ENCODE data around the gene MVK. TPM values are rescaled to one million over a fixed set of nuclear protein-coding genes. Genes with fewer than 3 reads are reported as not detected.

MVK gene
- polyA plus RNA-seq, 4 donors: 15.1 to 36.4 (median 16.1) TPM

DNA sequence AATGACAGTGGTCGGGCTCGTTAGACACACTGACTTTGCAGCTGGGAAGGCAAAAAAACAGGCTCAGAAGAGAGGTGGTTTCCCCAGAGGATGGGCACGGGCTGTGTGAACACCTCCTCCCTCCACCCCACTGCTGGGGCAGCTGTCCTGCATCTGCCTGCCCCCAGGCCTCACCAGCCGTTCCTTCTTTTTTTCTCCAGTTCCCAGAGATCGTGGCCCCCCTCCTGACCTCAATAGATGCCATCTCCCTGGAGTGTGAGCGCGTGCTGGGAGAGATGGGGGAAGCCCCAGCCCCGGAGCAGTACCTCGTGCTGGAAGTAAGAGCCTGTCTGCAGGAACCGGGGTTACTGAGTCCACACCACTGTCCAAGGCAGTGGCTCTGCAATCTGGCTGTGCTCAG, 17.4 kb downstream of the MVK start:
- H3K36me3 ChIP-seq (ENCODE audit: control insufficient read depth in 3 of 3, insufficient read depth in 2 of 3, low read depth in 1 of 3, low read length in 3 of 3): peaks cover 3 to 84% (median 5%) of the 10 kb centered on the region in 3 donors
- DNase-seq: no peak
- FAIRE-seq: no peak
- H3K27ac ChIP-seq (ENCODE audit: low read depth in 1 of 3, low read length in 2 of 3): no peak overlapping the region
- no peaks in the 10 kb centered on the region for H3K27me3 ChIP-seq (ENCODE audit: control insufficient read depth in 3 of 3, insufficient read depth in 3 of 3, low read length in 3 of 3)
- no peaks in the 10 kb centered on the region for H3K9me3 ChIP-seq (ENCODE audit: control insufficient read depth in 2 of 2, insufficient read depth in 1 of 2, low read depth in 1 of 2, low read length in 1 of 2)
- peaks cover 0 to 20% (median 2%) of the 10 kb centered on the region in 3 donors for H3K4me1 ChIP-seq (ENCODE audit: control insufficient read depth in 3 of 3, insufficient read depth in 2 of 3, low read depth in 1 of 3, low read length in 2 of 3)
- no peak overlapping the region for H3K4me3 ChIP-seq (ENCODE audit: low read depth in 1 of 3, low read length in 3 of 3)
- 84 to 92% (median 90%) methylated on average over 10 of the region's 10 CpGs for WGBS, 3 donors

DNA sequence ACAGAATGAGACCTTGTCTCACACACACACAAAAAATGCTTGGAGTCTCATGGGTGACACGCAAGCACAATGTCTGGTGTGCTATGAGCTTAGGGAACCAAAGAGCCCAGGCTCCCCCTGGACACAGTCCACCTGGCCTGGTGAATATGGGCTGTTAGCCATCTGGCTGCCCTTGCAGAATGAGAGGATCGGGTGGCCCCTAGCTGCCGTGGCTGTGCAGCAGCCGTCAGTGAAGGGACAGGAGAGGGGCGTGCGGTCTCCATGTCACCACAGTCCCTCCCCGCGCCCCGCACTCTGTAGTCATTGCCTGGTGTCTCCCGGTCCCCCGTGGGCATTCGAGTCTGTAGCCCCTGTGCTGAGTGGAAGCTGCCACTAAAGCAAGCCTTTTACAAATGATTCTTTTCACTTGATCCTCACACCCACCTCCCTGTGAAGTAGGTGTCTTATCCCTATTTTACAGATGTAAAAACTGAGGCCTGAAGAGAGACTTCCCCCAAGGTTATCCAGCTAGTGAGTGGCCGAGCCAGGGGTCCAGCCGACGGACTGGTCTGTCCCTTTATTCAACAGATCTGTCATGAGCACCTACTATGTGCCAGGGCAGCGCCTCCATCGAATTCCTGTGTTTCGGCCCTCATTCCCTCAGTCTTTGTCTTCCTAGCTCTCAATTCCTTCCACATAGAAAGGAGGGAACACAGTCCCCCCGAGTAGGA, 18.8 kb downstream of the MVK start:
- no peaks in the 10 kb centered on the region for H3K9me3 ChIP-seq (ENCODE audit: control insufficient read depth in 2 of 2, insufficient read depth in 1 of 2, low read depth in 1 of 2, low read length in 1 of 2)
- peaks cover 0 to 84% (median 5%) of the 10 kb centered on the region in 3 donors for H3K36me3 ChIP-seq (ENCODE audit: control insufficient read depth in 3 of 3, insufficient read depth in 2 of 3, low read depth in 1 of 3, low read length in 3 of 3)
- H3K4me3 ChIP-seq (ENCODE audit: low read depth in 1 of 3, low read length in 3 of 3): no peak overlapping the region
- no peak overlapping the region for H3K27ac ChIP-seq (ENCODE audit: low read depth in 1 of 3, low read length in 2 of 3)
- no peaks in the 10 kb centered on the region for H3K27me3 ChIP-seq (ENCODE audit: control insufficient read depth in 3 of 3, insufficient read depth in 3 of 3, low read length in 3 of 3)
- FAIRE-seq: no peak
- peaks cover 0 to 11% (median 2%) of the 10 kb centered on the region in 3 donors for H3K4me1 ChIP-seq (ENCODE audit: control insufficient read depth in 3 of 3, insufficient read depth in 2 of 3, low read depth in 1 of 3, low read length in 2 of 3)
- 90 to 95% (median 94%) methylated on average over 17 to 19 of the region's 19 CpGs for WGBS, 3 donors
- DNase-seq: no peak

DNA sequence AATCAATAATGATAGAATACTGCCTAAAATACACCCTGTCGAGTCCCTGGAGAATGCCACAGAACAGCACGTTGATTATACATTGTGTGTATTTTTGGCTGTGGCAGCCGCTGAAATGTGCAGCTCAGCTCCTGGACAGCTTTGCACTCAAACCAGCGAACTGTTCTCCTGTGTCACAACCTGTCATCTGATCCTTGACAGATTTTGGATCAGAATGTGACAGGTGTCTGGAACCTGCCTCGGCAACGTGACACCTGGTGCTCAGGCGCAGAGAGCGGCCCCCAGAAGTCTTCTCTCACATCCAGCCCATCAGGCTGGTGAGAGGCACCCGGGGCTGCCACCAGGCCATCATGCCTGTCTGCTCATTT, 19.3 kb downstream of the MVK start:
- FAIRE-seq: no peak
- Histone ChIP-seq H3K27ac (ENCODE audit: low read depth in 1 of 3, low read length in 2 of 3) (no peak overlapping the region), H3K27me3 (ENCODE audit: control insufficient read depth in 3 of 3, insufficient read depth in 3 of 3, low read length in 3 of 3) (no peaks in the 10 kb centered on the region), H3K4me3 (ENCODE audit: low read depth in 1 of 3, low read length in 3 of 3) (no peak overlapping the region), H3K4me1 (ENCODE audit: control insufficient read depth in 3 of 3, insufficient read depth in 2 of 3, low read depth in 1 of 3, low read length in 2 of 3) (peaks cover 0 to 12% (median 2%) of the 10 kb centered on the region in 3 donors), H3K36me3 (ENCODE audit: control insufficient read depth in 3 of 3, insufficient read depth in 2 of 3, low read depth in 1 of 3, low read length in 3 of 3) (peaks cover 0 to 79% (median 5%) of the 10 kb centered on the region in 3 donors), H3K9me3 (ENCODE audit: control insufficient read depth in 2 of 2, insufficient read depth in 1 of 2, low read depth in 1 of 2, low read length in 1 of 2) (no peaks in the 10 kb centered on the region)
- 90 to 94% (median 92%) methylated on average over 9 of the region's 9 CpGs for WGBS, 3 donors
- DNase-seq: no peak

DNA sequence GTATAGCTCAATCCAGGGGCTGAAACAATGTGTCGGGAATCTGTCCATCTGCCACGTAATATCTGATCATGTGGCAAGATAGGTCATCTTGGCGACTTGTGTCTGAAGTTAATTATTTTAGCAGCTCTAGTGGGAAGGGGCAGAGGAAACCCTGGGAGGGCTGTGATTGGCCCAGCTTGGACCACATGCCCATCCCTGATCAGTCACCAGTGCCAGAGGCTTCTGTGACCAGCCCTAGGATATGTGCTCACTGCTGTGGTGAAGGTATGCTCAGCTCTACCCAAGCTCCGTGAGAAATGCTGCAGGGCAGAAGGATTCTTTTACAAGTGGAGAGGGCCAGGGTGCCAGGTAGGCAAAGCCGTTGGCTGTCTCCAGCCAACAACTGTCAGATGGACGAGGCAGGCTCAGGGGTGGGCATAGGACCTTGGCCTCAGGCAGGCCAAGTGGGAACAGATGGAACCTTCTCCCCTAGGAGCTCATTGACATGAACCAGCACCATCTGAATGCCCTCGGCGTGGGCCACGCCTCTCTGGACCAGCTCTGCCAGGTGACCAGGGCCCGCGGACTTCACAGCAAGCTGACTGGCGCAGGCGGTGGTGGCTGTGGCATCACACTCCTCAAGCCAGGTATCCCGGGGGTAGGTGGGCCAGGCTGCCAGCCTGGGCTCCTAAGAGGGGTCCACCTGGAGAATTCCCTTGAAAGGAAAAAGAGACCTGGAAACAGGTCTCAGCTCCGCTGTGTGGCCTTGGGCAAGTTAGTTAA, 21.1 kb downstream of the MVK start:
- H3K9me3 ChIP-seq (ENCODE audit: control insufficient read depth in 2 of 2, insufficient read depth in 1 of 2, low read depth in 1 of 2, low read length in 1 of 2): no peaks in the 10 kb centered on the region
- no peak overlapping the region for H3K27ac ChIP-seq (ENCODE audit: low read depth in 1 of 3, low read length in 2 of 3)
- peaks cover 0 to 74% (median 5%) of the 10 kb centered on the region in 3 donors for H3K36me3 ChIP-seq (ENCODE audit: control insufficient read depth in 3 of 3, insufficient read depth in 2 of 3, low read depth in 1 of 3, low read length in 3 of 3)
- DNase-seq (no peak), FAIRE-seq (no peak)
- WGBS, 3 donors: 92 to 95% (median 93%) methylated on average over 15 of the region's 15 CpGs
- H3K4me3 ChIP-seq (ENCODE audit: low read depth in 1 of 3, low read length in 3 of 3): no peak overlapping the region
- no peaks in the 10 kb centered on the region for H3K27me3 ChIP-seq (ENCODE audit: control insufficient read depth in 3 of 3, insufficient read depth in 3 of 3, low read length in 3 of 3)
- H3K4me1 ChIP-seq (ENCODE audit: control insufficient read depth in 3 of 3, insufficient read depth in 2 of 3, low read depth in 1 of 3, low read length in 2 of 3): peaks cover 0 to 8% (median 0%) of the 10 kb centered on the region in 3 donors

DNA sequence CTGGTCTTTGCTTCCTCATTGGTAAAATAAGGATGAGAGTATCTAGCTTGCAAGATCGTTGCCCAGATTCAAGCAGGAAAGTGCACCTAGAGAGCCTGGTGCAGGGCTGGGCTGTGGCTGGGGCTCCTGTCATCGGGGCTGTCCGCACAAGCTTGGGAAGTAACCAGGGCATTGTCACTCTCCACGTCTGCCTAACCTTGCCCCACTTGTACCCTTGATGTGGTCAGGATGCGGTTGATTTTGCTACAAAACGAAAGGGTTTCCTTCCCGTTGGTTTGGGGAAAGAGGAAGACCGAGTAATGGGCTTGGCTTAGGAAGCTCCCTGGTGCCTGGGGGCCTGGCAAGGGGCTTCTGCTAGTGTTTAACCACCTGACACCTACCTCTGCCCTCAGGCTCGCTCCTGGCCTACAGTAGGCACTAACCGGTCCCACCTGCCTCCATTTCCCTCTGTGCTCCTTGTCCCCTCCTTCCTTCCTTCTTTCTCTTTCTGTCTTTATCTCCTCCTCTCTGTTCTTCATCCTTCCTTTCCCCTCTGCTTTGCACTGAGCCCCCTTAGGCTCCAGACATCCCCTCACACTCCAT, 21.8 kb downstream of the MVK start:
- WGBS, 3 donors: 62 to 83% (median 73%) methylated on average over 10 of the region's 10 CpGs
- H3K9me3 ChIP-seq (ENCODE audit: control insufficient read depth in 2 of 2, insufficient read depth in 1 of 2, low read depth in 1 of 2, low read length in 1 of 2): no peaks in the 10 kb centered on the region
- no peak overlapping the region for H3K27ac ChIP-seq (ENCODE audit: low read depth in 1 of 3, low read length in 2 of 3)
- FAIRE-seq (no peak), DNase-seq (no peak)
- no peak overlapping the region for H3K4me3 ChIP-seq (ENCODE audit: low read depth in 1 of 3, low read length in 3 of 3)
- peaks cover 0 to 8% (median 0%) of the 10 kb centered on the region in 3 donors for H3K4me1 ChIP-seq (ENCODE audit: control insufficient read depth in 3 of 3, insufficient read depth in 2 of 3, low read depth in 1 of 3, low read length in 2 of 3)
- no peaks in the 10 kb centered on the region for H3K27me3 ChIP-seq (ENCODE audit: control insufficient read depth in 3 of 3, insufficient read depth in 3 of 3, low read length in 3 of 3)
- peaks cover 0 to 67% (median 5%) of the 10 kb centered on the region in 3 donors for H3K36me3 ChIP-seq (ENCODE audit: control insufficient read depth in 3 of 3, insufficient read depth in 2 of 3, low read depth in 1 of 3, low read length in 3 of 3)

DNA sequence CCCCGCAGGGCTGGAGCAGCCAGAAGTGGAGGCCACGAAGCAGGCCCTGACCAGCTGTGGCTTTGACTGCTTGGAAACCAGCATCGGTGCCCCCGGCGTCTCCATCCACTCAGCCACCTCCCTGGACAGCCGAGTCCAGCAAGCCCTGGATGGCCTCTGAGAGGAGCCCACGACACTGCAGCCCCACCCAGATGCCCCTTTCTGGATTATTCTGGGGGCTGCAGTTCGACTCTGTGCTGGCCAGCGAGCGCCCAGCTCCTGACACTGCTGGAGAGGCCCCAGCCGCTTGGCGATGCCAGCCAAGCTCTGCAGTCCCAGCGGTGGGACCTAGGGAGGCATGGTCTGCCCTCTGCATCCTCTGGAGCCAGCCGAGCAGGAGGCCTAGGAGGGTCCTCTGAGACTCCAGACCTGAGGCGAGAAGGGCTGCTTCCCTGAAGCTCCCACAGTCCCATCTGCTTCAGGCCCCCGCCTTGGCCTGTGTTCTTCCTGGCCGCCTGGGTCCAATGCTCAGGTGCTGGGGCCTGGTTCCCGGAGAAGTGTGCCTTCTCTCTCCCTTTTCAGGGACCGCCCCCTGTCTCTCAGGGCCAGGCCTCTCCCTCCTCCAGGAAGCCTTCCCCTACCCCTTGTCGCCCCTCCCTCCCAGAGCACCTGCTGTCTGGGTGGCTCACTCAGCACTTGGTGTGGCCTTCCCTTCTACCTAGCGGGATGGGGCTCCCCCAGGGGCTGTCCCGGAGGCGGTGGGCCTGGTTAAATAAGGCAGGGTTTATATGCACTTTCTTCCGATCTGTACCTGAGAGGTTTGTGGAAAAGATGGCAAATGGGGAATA, 23.0 kb downstream of the MVK start:
- no peak overlapping the region for H3K27ac ChIP-seq (ENCODE audit: low read depth in 1 of 3, low read length in 2 of 3)
- DNase-seq (no peak), FAIRE-seq (no peak)
- 86 to 89% (median 88%) methylated on average over 22 to 24 of the region's 24 CpGs for WGBS, 3 donors
- no peaks in the 10 kb centered on the region for H3K9me3 ChIP-seq (ENCODE audit: control insufficient read depth in 2 of 2, insufficient read depth in 1 of 2, low read depth in 1 of 2, low read length in 1 of 2)
- no peaks in the 10 kb centered on the region for H3K27me3 ChIP-seq (ENCODE audit: control insufficient read depth in 3 of 3, insufficient read depth in 3 of 3, low read length in 3 of 3)
- no peak overlapping the region for H3K4me3 ChIP-seq (ENCODE audit: low read depth in 1 of 3, low read length in 3 of 3)
- H3K4me1 ChIP-seq (ENCODE audit: control insufficient read depth in 3 of 3, insufficient read depth in 2 of 3, low read depth in 1 of 3, low read length in 2 of 3): peaks cover 0 to 8% (median 0%) of the 10 kb centered on the region in 3 donors
- H3K36me3 ChIP-seq (ENCODE audit: control insufficient read depth in 3 of 3, insufficient read depth in 2 of 3, low read depth in 1 of 3, low read length in 3 of 3): peaks cover 0 to 56% (median 5%) of the 10 kb centered on the region in 3 donors

DNA sequence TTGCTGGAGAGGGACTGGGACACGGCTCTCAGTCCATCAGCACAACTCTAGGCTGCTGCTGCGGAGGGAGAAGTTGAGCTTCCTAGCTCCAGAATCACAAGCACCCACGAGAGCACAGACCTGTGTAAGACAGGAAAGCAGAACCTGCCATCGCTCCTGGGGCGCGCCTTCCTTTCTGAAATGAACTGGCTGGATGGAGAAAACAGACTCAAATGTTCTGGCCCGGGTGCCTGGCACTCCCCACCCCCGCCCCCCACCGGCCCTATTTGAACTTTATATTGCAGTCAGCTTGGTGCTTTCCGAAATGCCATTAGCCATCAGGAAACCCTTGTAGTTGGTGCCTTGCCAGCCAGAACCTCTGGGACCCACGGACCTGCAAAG, 23.8 kb downstream of the MVK start:
- Histone ChIP-seq H3K27ac (ENCODE audit: low read depth in 1 of 3, low read length in 2 of 3) (no peak overlapping the region), H3K4me1 (ENCODE audit: control insufficient read depth in 3 of 3, insufficient read depth in 2 of 3, low read depth in 1 of 3, low read length in 2 of 3) (peaks cover 0 to 8% (median 0%) of the 10 kb centered on the region in 3 donors), H3K36me3 (ENCODE audit: control insufficient read depth in 3 of 3, insufficient read depth in 2 of 3, low read depth in 1 of 3, low read length in 3 of 3) (peaks cover 0 to 48% (median 5%) of the 10 kb centered on the region in 3 donors), H3K9me3 (ENCODE audit: control insufficient read depth in 2 of 2, insufficient read depth in 1 of 2, low read depth in 1 of 2, low read length in 1 of 2) (no peaks in the 10 kb centered on the region), H3K4me3 (ENCODE audit: low read depth in 1 of 3, low read length in 3 of 3) (no peak overlapping the region), H3K27me3 (ENCODE audit: control insufficient read depth in 3 of 3, insufficient read depth in 3 of 3, low read length in 3 of 3) (no peaks in the 10 kb centered on the region)
- 35 to 47% (median 41%) methylated on average over 11 of the region's 11 CpGs for WGBS, 3 donors
- DNase-seq (no peak), FAIRE-seq (no peak)
